Gastrocnemius medialis (tissue), 4 donors: ENCODE measurements around the gene MYO3B. TPM values are rescaled to one million over a fixed set of nuclear protein-coding genes. Genes with fewer than 3 reads are reported as not detected.

Source experiments
- ATAC-seq, 2 donors: fragments of 150-250 bp; one replicate each; pipeline ENCODE4 v1.9.1; 2016
- DNase-seq, 2 donors: peaks; one replicate each; pipeline ENCODE4 v3.0.0-alpha.2; 2019
- H3K27ac ChIP-seq, 4 donors: fragments of 200-600 bp; sonication (generic); 1 replicate in 1 of 4; 2 replicates in 3 of 4; pipeline ENCODE4 v1.5.1; 2016 to 2018; ENCODE audit warnings: mild to moderate bottlenecking in 2 of 4, moderate library complexity in 1 of 4
- H3K27me3 ChIP-seq, 3 donors: fragments of 200-600 bp; sonication (generic) in 2 of 3; 1 replicate in 1 of 3; 2 replicates in 2 of 3; pipeline versions ENCODE4 v1.5.1 to v1.6.0; 2016 to 2019; ENCODE audit warnings: mild to moderate bottlenecking in 1 of 3, moderate library complexity in 1 of 3
- H3K36me3 ChIP-seq, 2 donors: fragments of 200-600 bp; sonication (generic) in 1 of 2; one replicate each; pipeline ENCODE4 v1.5.1; 2017 to 2018
- H3K4me1 ChIP-seq, 2 donors: fragments of 200-600 bp; sonication (generic) in 1 of 2; one replicate each; pipeline ENCODE4 v1.5.1; 2016 to 2017; ENCODE audit warnings: mild to moderate bottlenecking in 2 of 2
- H3K4me3 ChIP-seq, 4 donors: fragments of 200-600 bp; sonication (generic) in 3 of 4; 1 replicate in 1 of 4; 2 replicates in 3 of 4; pipeline ENCODE4 v1.5.1; 2016 to 2019; ENCODE audit warnings: mild to moderate bottlenecking in 2 of 4
- H3K9me3 ChIP-seq, 3 donors: fragments of 200-600 bp; sonication (generic) in 2 of 3; 1 replicate in 1 of 3; 2 replicates in 2 of 3; pipeline ENCODE4 v1.5.1; 2016 to 2019
- POLR2A ChIP-seq, 2 donors: fragments of 450-650 bp; IDR thresholded peaks; one replicate each; pipeline ENCODE4 v1.6.1; 2017; ENCODE audit warnings: antibody characterized with exemption in 2 of 2, mild to moderate bottlenecking in 2 of 2, moderate library complexity in 2 of 2
- in situ Hi-C, 4 donors: fragments of 200-750 bp; cut with MboI; loops; one replicate each; pipeline versions ENCODE4 v1.15.0 to v1.8.0; 2017; ENCODE audit warnings: low sequenced_read_pairs in 4 of 4
- intact Hi-C: fragments of 100-400 bp; cut with DNase I; formaldehyde crosslinking; loops from one replicate; pipeline ENCODE4 v1.15.1; 2023; ENCODE audit warnings: low total_unique reads
- total RNA-seq, 4 donors: library from RNA; depleted of rRNA; stranded (reverse); fragments of >200 nt; gene quantifications; one replicate each; pipeline versions ENCODE4 v1.1.0 to v1.2.3, GENCODE V29; 2016
- TF ChIP-seq, protein P1 (sequence below), 5 experiments: fragments of 450-650 bp in 3 of 5; fragments of 200-600 bp in 2 of 5; sonication (generic) in 2 of 5; IDR thresholded peaks in 4 of 5; conservative IDR thresholded peaks in 1 of 5; 1 replicate in 4 of 5; 2 replicates in 1 of 5; pipeline ENCODE4 v1.5.1; 2016 to 2019; ENCODE audit warnings: antibody characterized with exemption in 5 of 5, mild to moderate bottlenecking in 3 of 5, moderate library complexity in 3 of 5

The MYO3B gene
- total RNA-seq, 4 donors from 2014 or later = 0.07 to 0.27 TPM; not detected in 2

DNA sequence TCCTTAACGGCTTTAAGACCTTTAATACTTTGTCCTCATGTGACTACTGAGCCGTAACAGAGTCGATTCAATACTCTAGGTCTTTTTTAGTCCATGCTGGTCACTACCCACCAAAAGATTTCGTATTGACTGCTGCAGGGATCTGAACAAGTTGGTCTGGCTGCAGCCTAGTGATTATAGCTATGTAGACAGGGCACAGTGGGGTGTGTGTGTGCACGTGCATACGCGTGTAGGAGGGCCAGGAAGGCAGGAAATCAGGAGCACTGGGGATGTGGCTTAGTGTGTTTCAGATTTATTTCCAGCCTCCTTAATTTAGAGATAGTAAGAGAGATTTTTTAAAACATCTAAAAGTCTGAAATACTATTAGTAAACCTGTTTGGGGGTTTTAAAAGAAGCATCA lies 161.4 kb downstream of the MYO3B start:
- no peak overlapping the region for H3K4me3 ChIP-seq
- no peaks in the 10 kb centered on the region for H3K36me3 ChIP-seq
- intact Hi-C loops (no loop called here), in situ Hi-C loops (no loop called here)
- DNase-seq (no peak), ATAC-seq (no peak)
- H3K27me3 ChIP-seq = no peaks in the 10 kb centered on the region
- H3K9me3 ChIP-seq = no peaks in the 10 kb centered on the region
- no peak overlapping the region for H3K27ac ChIP-seq
- TF ChIP-seq, protein P1, sequence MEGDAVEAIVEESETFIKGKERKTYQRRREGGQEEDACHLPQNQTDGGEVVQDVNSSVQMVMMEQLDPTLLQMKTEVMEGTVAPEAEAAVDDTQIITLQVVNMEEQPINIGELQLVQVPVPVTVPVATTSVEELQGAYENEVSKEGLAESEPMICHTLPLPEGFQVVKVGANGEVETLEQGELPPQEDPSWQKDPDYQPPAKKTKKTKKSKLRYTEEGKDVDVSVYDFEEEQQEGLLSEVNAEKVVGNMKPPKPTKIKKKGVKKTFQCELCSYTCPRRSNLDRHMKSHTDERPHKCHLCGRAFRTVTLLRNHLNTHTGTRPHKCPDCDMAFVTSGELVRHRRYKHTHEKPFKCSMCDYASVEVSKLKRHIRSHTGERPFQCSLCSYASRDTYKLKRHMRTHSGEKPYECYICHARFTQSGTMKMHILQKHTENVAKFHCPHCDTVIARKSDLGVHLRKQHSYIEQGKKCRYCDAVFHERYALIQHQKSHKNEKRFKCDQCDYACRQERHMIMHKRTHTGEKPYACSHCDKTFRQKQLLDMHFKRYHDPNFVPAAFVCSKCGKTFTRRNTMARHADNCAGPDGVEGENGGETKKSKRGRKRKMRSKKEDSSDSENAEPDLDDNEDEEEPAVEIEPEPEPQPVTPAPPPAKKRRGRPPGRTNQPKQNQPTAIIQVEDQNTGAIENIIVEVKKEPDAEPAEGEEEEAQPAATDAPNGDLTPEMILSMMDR (IDR thresholded peaks at IDR 0.05 in 4 of 5, conservative IDR thresholded peaks at IDR 0.05 in 1 of 5) = no peak
- no peak for TF ChIP-seq POLR2A (IDR thresholded peaks at IDR 0.05)
- H3K4me1 ChIP-seq = no peaks in the 10 kb centered on the region

GRCh38 chr2:170339750-170340692 lies 162.1 kb downstream of the MYO3B start:
- Histone ChIP-seq H3K4me1 (no peaks in the 10 kb centered on the region), H3K36me3 (no peaks in the 10 kb centered on the region), H3K4me3 (no peak overlapping the region), H3K27me3 (no peaks in the 10 kb centered on the region), H3K9me3 (no peaks in the 10 kb centered on the region), H3K27ac (no peak overlapping the region)
- in situ Hi-C loops = no loop called here
- DNase-seq = no peak
- intact Hi-C loops = no loop called here
- TF ChIP-seq, protein P1 (IDR thresholded peaks at IDR 0.05 in 4 of 5, conservative IDR thresholded peaks at IDR 0.05 in 1 of 5) = no peak
- no peak for TF ChIP-seq POLR2A (IDR thresholded peaks at IDR 0.05)
- no peak for ATAC-seq

- Histone ChIP-seq H3K4me3 (no peak overlapping the region), H3K27me3 (no peaks in the 10 kb centered on the region), H3K4me1 (no peaks in the 10 kb centered on the region), H3K9me3 (no peaks in the 10 kb centered on the region), H3K27ac (no peak overlapping the region), H3K36me3 (no peaks in the 10 kb centered on the region)
- DNase-seq (no peak), ATAC-seq (no peak)
- intact Hi-C loops (no loop called here), in situ Hi-C loops (no loop called here)
- TF ChIP-seq, protein P1 (IDR thresholded peaks at IDR 0.05 in 4 of 5, conservative IDR thresholded peaks at IDR 0.05 in 1 of 5) = no peak
- no peak for TF ChIP-seq POLR2A (IDR thresholded peaks at IDR 0.05)
Observed at GRCh38 chr2:170340693-170341068, 162.7 kb downstream of the MYO3B start.

- ATAC-seq = no peak
- Histone ChIP-seq H3K27ac (no peak overlapping the region), H3K36me3 (no peaks in the 10 kb centered on the region), H3K4me1 (no peaks in the 10 kb centered on the region), H3K4me3 (no peak overlapping the region), H3K27me3 (no peaks in the 10 kb centered on the region), H3K9me3 (no peaks in the 10 kb centered on the region)
- in situ Hi-C loops (no loop called here), intact Hi-C loops (no loop called here)
- DNase-seq = no peak
- TF ChIP-seq, protein P1 (IDR thresholded peaks at IDR 0.05 in 4 of 5, conservative IDR thresholded peaks at IDR 0.05 in 1 of 5) = no peak
- TF ChIP-seq POLR2A (IDR thresholded peaks at IDR 0.05) = no peak
Observed at GRCh38 chr2:170341684-170342623, 164.0 kb downstream of the MYO3B start.
